Gastroesophageal sphincter (tissue), 3 donors: ENCODE measurements around the gene COL4A2.
A peak's percentile ranks its signal among the peaks of the same experiment; 100 is the strongest.

ENCODE experiments used
- EP300 ChIP-seq: sonication (generic); formaldehyde crosslinking; IDR thresholded peaks from one replicate; pipeline ENCODE4 v1.6.1; 2017; ENCODE audit warnings: antibody characterized with exemption, mild to moderate bottlenecking
- POLR2A ChIP-seq, 2 donors: fragments of 450-650 bp; IDR thresholded peaks; one replicate each; pipeline ENCODE4 v1.6.1; 2017; ENCODE audit warnings: antibody characterized with exemption in 2 of 2, mild to moderate bottlenecking in 2 of 2, moderate library complexity in 1 of 2
- POLR2AphosphoS5 ChIP-seq: sonication (generic); formaldehyde crosslinking; IDR thresholded peaks from one replicate; pipeline ENCODE4 v1.6.1; 2017; ENCODE audit warnings: antibody characterized with exemption
- TF ChIP-seq, protein P1 (sequence below), 4 experiments: fragments of 200-600 bp in 2 of 4; fragments of 450-650 bp in 2 of 4; sonication (generic) in 1 of 4; IDR thresholded peaks; one replicate each; pipeline ENCODE4 v1.5.1; 2017 to 2019; ENCODE audit warnings: antibody characterized with exemption in 4 of 4, mild to moderate bottlenecking in 2 of 4, moderate library complexity in 2 of 4

DNA sequence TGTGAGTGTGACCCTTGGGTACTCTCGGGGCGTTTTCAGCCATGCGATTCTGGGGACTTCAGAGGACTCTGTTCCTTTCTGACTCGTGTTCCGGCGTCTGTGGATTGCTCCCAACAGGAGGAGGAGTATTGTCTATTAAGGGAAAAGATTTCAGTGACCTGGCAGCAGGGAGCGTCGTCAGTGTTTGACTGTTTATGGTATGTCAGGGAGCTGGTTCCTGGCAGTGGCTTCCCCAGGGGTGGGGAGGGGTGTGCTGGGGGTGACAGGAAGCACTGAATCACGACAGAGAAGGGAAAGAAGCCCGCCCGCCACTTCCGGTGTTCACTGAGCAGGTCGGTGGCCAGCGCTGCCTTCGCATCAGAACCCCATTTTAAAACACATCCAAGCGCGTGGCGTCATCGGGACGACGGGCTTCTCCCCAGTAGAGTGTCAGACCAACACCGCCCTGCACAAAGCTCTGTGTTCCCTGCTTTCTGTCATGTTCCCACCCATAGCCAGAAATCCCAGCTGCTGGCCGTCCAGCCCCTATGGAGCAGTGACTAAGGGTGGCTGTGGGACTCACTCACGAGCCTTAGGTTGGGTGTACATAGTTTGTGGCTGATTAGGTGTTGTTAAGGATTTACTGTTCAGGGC lies 33.8 kb downstream of the COL4A2 start:
- TF ChIP-seq, protein P1, sequence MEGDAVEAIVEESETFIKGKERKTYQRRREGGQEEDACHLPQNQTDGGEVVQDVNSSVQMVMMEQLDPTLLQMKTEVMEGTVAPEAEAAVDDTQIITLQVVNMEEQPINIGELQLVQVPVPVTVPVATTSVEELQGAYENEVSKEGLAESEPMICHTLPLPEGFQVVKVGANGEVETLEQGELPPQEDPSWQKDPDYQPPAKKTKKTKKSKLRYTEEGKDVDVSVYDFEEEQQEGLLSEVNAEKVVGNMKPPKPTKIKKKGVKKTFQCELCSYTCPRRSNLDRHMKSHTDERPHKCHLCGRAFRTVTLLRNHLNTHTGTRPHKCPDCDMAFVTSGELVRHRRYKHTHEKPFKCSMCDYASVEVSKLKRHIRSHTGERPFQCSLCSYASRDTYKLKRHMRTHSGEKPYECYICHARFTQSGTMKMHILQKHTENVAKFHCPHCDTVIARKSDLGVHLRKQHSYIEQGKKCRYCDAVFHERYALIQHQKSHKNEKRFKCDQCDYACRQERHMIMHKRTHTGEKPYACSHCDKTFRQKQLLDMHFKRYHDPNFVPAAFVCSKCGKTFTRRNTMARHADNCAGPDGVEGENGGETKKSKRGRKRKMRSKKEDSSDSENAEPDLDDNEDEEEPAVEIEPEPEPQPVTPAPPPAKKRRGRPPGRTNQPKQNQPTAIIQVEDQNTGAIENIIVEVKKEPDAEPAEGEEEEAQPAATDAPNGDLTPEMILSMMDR (IDR thresholded peaks at IDR 0.05): no peak
- TF ChIP-seq POLR2A (IDR thresholded peaks at IDR 0.05): peak; percentile 48 to 77
- peak; percentile 98 for TF ChIP-seq POLR2AphosphoS5
- TF ChIP-seq EP300: peak; percentile 45
